WTC11 (cell line): Measurements from ENCODE around the gene GALNTL6. TPM values are rescaled to one million over a fixed set of nuclear protein-coding genes. Genes with fewer than 3 reads are reported as not detected.

Experiments
- ATAC-seq: fragments of 200-7000 bp; cut with Tn5 transposase; 2 replicates; pipeline ENCODE4 v1.10.0; 2021; ENCODE audit warnings: mild to moderate bottlenecking, moderate library complexity
- CTCF ChIA-PET: fragments of 300-600 bp; sonication (Branson Sonifier 250); formaldehyde crosslinking; loops from one replicate; lab custom pipeline; 2021; ENCODE audit warnings: antibody characterized with exemption; lab: Charles Lee
- POLR2A ChIA-PET: fragments of 350-600 bp; sonication (Branson Sonifier 250); formaldehyde crosslinking; loops from one replicate; lab custom pipeline; 2021; ENCODE audit warnings: antibody characterized with exemption; lab: Charles Lee
- DNase-seq: peaks from one replicate; pipeline ENCODE4 v3.0.0; 2021; ENCODE audit warnings: low spot score
- H3K27ac Mint-ChIP-seq: 2 replicates; pipeline ENCODE4 v1.8.0; 2021; ENCODE audit warnings: mixed read lengths
- H3K27me3 Mint-ChIP-seq: 2 replicates; pipeline ENCODE4 v1.8.0; 2021; ENCODE audit warnings: low read depth, mild to moderate bottlenecking, moderate library complexity, mixed read lengths
- H3K36me3 Mint-ChIP-seq: 2 replicates; pipeline ENCODE4 v1.8.0; 2021; ENCODE audit warnings: mixed read lengths
- H3K4me1 Mint-ChIP-seq: 2 replicates; pipeline ENCODE4 v1.8.0; 2022; ENCODE audit warnings: mixed read lengths
- H3K4me3 Mint-ChIP-seq: 2 replicates; pipeline ENCODE4 v1.8.0; 2021; ENCODE audit warnings: mild to moderate bottlenecking, moderate library complexity, mixed read lengths
- H3K9me3 Mint-ChIP-seq: 2 replicates; pipeline ENCODE4 v1.8.0; 2021; ENCODE audit warnings: mixed read lengths
- AFF4 ChIP-seq: sonication (generic); formaldehyde crosslinking; IDR thresholded peaks from 2 replicates; pipeline ENCODE4 v1.8.1; 2023; ENCODE audit warnings: mild to moderate bottlenecking, missing genetic modification reagents, borderline replicate concordance
- ELF4 ChIP-seq: sonication (generic); formaldehyde crosslinking; IDR thresholded peaks from 2 replicates; pipeline ENCODE4 v1.8.1; 2022; ENCODE audit warnings: low read depth, mild to moderate bottlenecking, moderate library complexity, missing genetic modification reagents
- FOXK1 ChIP-seq: sonication (generic); formaldehyde crosslinking; IDR thresholded peaks from 2 replicates; pipeline ENCODE4 v1.8.0; 2022; ENCODE audit warnings: mild to moderate bottlenecking, moderate library complexity, missing genetic modification reagents
- NR3C1 ChIP-seq: sonication (generic); formaldehyde crosslinking; conservative IDR thresholded peaks from 2 replicates; pipeline ENCODE4 v1.8.1; 2023; ENCODE audit warnings: low read depth, mild to moderate bottlenecking, missing genetic modification reagents
- ZNF138 ChIP-seq: sonication (generic); formaldehyde crosslinking; conservative IDR thresholded peaks from 2 replicates; pipeline ENCODE4 v1.8.1; 2022; ENCODE audit warnings: mild to moderate bottlenecking, moderate library complexity, missing genetic modification reagents
- ZNF396 ChIP-seq: fragments of 250-450 bp; sonication (Bioruptor Pico); IDR thresholded peaks from 2 replicates; pipeline ENCODE4 v1.8.0; 2021; ENCODE audit warnings: mild to moderate bottlenecking, moderate library complexity, borderline replicate concordance
- ZNF416 ChIP-seq: fragments of 250-450 bp; sonication (Bioruptor Pico); IDR thresholded peaks from 2 replicates; pipeline ENCODE4 v1.9.0; 2021; ENCODE audit warnings: mild to moderate bottlenecking, inconsistent platforms
- total RNA-seq: library from RNA; stranded (reverse); gene quantifications from 3 replicates; pipeline ENCODE4 v1.2.3, GENCODE V29; 2021
- TF ChIP-seq, protein P1 (sequence below): sonication (generic); formaldehyde crosslinking; IDR thresholded peaks from 2 replicates; pipeline ENCODE4 v1.8.0; 2023; ENCODE audit warnings: mild to moderate bottlenecking, missing genetic modification reagents
- TF ChIP-seq, protein P2 (sequence below): sonication (generic); formaldehyde crosslinking; IDR thresholded peaks from 2 replicates; pipeline ENCODE4 v1.8.0; 2022; ENCODE audit warnings: mild to moderate bottlenecking, missing genetic modification reagents
- TF ChIP-seq, protein P3 (sequence below): sonication (generic); formaldehyde crosslinking; IDR thresholded peaks from 2 replicates; pipeline ENCODE4 v1.8.0; 2022; ENCODE audit warnings: mild to moderate bottlenecking, missing genetic modification reagents
- TF ChIP-seq, protein P4 (sequence below): sonication (generic); formaldehyde crosslinking; IDR thresholded peaks from 2 replicates; pipeline ENCODE4 v1.8.1; 2023; ENCODE audit warnings: mild to moderate bottlenecking, moderate library complexity, missing genetic modification reagents

Gene GALNTL6
- total RNA-seq, 1 experiment from 2014 or later = 0.24 TPM

GRCh38 chr4:172866421-172866820, 1053.2 kb downstream of the GALNTL6 start:
- no peak for ATAC-seq

More at GRCh38 chr4:172866421-172866820, 1053.2 kb downstream of the GALNTL6 start:
- peaks cover 13% of the 10 kb centered on the region for H3K4me1 Mint-ChIP-seq
- no peak overlapping the region for H3K4me3 Mint-ChIP-seq
- H3K27me3 Mint-ChIP-seq = no peaks in the 10 kb centered on the region; the same call in 1 of the 2 replicates
- ChIA-PET CTCF (no interaction called here), POLR2A (no interaction called here)
- H3K27ac Mint-ChIP-seq = no peak overlapping the region
- peaks cover 26% of the 10 kb centered on the region for H3K9me3 Mint-ChIP-seq
- no peak for DNase-seq
- TF ChIP-seq NR3C1 (CRISPR knock-in tag) (no peak), ZNF138 (CRISPR knock-in tag) (no peak), ZNF416 (CRISPR knock-in tag) (no peak), AFF4 (CRISPR knock-in tag) (no peak), ELF4 (CRISPR knock-in tag) (no peak), ZNF396 (CRISPR knock-in tag) (no peak), FOXK1 (CRISPR knock-in tag) (no peak)
- TF ChIP-seq, protein P1, sequence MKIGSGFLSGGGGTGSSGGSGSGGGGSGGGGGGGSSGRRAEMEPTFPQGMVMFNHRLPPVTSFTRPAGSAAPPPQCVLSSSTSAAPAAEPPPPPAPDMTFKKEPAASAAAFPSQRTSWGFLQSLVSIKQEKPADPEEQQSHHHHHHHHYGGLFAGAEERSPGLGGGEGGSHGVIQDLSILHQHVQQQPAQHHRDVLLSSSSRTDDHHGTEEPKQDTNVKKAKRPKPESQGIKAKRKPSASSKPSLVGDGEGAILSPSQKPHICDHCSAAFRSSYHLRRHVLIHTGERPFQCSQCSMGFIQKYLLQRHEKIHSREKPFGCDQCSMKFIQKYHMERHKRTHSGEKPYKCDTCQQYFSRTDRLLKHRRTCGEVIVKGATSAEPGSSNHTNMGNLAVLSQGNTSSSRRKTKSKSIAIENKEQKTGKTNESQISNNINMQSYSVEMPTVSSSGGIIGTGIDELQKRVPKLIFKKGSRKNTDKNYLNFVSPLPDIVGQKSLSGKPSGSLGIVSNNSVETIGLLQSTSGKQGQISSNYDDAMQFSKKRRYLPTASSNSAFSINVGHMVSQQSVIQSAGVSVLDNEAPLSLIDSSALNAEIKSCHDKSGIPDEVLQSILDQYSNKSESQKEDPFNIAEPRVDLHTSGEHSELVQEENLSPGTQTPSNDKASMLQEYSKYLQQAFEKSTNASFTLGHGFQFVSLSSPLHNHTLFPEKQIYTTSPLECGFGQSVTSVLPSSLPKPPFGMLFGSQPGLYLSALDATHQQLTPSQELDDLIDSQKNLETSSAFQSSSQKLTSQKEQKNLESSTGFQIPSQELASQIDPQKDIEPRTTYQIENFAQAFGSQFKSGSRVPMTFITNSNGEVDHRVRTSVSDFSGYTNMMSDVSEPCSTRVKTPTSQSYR = no peak
- TF ChIP-seq, protein P2, sequence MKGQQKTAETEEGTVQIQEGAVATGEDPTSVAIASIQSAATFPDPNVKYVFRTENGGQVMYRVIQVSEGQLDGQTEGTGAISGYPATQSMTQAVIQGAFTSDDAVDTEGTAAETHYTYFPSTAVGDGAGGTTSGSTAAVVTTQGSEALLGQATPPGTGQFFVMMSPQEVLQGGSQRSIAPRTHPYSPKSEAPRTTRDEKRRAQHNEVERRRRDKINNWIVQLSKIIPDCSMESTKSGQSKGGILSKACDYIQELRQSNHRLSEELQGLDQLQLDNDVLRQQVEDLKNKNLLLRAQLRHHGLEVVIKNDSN (CRISPR knock-in tag) = no peak
- TF ChIP-seq, protein P3, sequence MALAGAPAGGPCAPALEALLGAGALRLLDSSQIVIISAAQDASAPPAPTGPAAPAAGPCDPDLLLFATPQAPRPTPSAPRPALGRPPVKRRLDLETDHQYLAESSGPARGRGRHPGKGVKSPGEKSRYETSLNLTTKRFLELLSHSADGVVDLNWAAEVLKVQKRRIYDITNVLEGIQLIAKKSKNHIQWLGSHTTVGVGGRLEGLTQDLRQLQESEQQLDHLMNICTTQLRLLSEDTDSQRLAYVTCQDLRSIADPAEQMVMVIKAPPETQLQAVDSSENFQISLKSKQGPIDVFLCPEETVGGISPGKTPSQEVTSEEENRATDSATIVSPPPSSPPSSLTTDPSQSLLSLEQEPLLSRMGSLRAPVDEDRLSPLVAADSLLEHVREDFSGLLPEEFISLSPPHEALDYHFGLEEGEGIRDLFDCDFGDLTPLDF = no peak
- TF ChIP-seq, protein P4, sequence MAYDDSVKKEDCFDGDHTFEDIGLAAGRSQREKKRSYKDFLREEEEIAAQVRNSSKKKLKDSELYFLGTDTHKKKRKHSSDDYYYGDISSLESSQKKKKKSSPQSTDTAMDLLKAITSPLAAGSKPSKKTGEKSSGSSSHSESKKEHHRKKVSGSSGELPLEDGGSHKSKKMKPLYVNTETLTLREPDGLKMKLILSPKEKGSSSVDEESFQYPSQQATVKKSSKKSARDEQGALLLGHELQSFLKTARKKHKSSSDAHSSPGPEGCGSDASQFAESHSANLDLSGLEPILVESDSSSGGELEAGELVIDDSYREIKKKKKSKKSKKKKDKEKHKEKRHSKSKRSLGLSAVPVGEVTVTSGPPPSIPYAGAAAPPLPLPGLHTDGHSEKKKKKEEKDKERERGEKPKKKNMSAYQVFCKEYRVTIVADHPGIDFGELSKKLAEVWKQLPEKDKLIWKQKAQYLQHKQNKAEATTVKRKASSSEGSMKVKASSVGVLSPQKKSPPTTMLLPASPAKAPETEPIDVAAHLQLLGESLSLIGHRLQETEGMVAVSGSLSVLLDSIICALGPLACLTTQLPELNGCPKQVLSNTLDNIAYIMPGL (CRISPR knock-in tag) = no peak
- TF ChIP-seq, all 79 proteins: peak for 0
- H3K36me3 Mint-ChIP-seq = peaks cover 14% of the 10 kb centered on the region
